Ishikawa (cell line): ENCODE results near the gene SNCAIP.

Source experiments
- CEBPB ChIP-seq: IDR thresholded peaks from 2 replicates; pipeline ENCODE4 v1.6.1; 2012
- CREB1 ChIP-seq: IDR thresholded peaks from 2 replicates; pipeline ENCODE4 v1.6.1; 2012; ENCODE audit warnings: low read depth
- EGR1 ChIP-seq: IDR thresholded peaks from 2 replicates; pipeline ENCODE4 v1.6.1; 2012
- EP300 ChIP-seq: IDR thresholded peaks from 2 replicates; pipeline ENCODE4 v1.6.1; 2012; ENCODE audit warnings: borderline replicate concordance
- FOXM1 ChIP-seq: IDR thresholded peaks from 2 replicates; pipeline ENCODE4 v1.6.1; 2012; ENCODE audit warnings: low read depth, borderline replicate concordance
- MAX ChIP-seq: IDR thresholded peaks from 2 replicates; pipeline ENCODE4 v1.6.1; 2012
- NFIC ChIP-seq: IDR thresholded peaks from 2 replicates; pipeline ENCODE4 v1.6.1; 2012
- RAD21 ChIP-seq: IDR thresholded peaks from 2 replicates; pipeline ENCODE4 v1.6.1; 2012; ENCODE audit warnings: low read depth
- REST ChIP-seq: IDR thresholded peaks from 2 replicates; pipeline ENCODE4 v1.6.1; 2012; ENCODE audit warnings: low read depth, mild to moderate bottlenecking
- TAF1 ChIP-seq: IDR thresholded peaks from 2 replicates; pipeline ENCODE4 v1.6.1; 2012; ENCODE audit warnings: low read depth, mild to moderate bottlenecking
- TCF12 ChIP-seq: IDR thresholded peaks from 2 replicates; pipeline ENCODE4 v1.6.1; 2012; ENCODE audit warnings: low read depth
- TEAD4 ChIP-seq: IDR thresholded peaks from 2 replicates; pipeline ENCODE4 v1.6.1; 2012
- USF1 ChIP-seq: IDR thresholded peaks from 2 replicates; pipeline ENCODE4 v1.6.1; 2012
- YY1 ChIP-seq: IDR thresholded peaks from 2 replicates; pipeline ENCODE4 v1.6.1; 2012; ENCODE audit warnings: low read depth
- ZBTB7A ChIP-seq: IDR thresholded peaks from 2 replicates; pipeline ENCODE4 v1.6.1; 2012; ENCODE audit warnings: low read depth

The SNCAIP gene

GRCh38 chr5:122390694-122391093 is 78.7 kb downstream of the SNCAIP start:
- no peak for TF ChIP-seq TAF1
- no peak for TF ChIP-seq EP300
- no peak for TF ChIP-seq EGR1
- TF ChIP-seq CREB1 = no peak
- no peak for TF ChIP-seq YY1
- TF ChIP-seq ZBTB7A = no peak
- TF ChIP-seq CEBPB = no peak
- no peak for TF ChIP-seq TEAD4
- TF ChIP-seq NFIC = no peak
- TF ChIP-seq REST = no peak
- no peak for TF ChIP-seq USF1
- no peak for TF ChIP-seq RAD21
- TF ChIP-seq TCF12 = no peak
- TF ChIP-seq FOXM1 = no peak

DNA sequence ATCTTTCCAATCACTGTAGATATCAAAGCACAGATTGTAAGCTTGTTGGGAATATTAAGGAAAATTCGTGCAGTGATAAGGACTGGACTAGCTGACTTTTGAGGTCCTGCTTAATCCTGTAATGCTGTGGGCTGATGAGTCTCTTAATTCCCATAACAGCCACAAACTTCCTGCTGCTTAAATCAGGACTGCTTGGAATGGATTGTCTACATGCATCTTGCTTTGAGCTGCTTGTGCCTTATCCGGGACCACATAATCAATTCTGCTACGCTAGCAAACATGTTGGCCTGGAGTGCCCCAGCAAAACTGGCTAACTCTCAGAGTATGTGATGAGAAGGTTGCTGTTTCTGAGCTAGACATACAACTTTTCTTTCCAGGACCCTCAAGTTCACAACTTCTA is 79.6 kb downstream of the SNCAIP start:
- no peak for TF ChIP-seq NFIC
- no peak for TF ChIP-seq FOXM1
- TF ChIP-seq YY1 = no peak
- TF ChIP-seq TAF1 = no peak
- no peak for TF ChIP-seq TCF12
- TF ChIP-seq EGR1 = no peak
- TF ChIP-seq EP300 = no peak
- TF ChIP-seq RAD21 = no peak

DNA sequence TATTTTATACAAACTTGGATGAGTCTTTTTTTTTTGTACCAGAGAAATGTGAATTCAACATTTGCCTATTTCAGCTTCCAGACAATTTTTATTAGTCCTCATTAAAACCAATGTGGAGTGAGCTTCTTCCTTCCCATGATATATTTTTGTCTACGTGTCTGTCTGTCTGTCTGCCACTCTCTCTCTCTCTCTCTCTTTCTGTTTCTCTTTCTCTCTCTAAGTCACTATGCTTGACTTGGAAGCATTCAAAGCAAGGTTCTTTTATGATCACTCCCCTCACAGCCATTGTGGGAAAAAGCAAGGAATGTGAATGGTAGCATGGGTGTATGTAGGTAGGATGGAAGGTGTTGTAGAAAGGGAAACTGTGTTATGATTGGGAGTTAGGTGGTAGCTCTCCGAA is 80.2 kb downstream of the SNCAIP start:
- no peak for TF ChIP-seq EP300
- no peak for TF ChIP-seq YY1
- no peak for TF ChIP-seq FOXM1
- TF ChIP-seq USF1 = no peak
- no peak for TF ChIP-seq ZBTB7A
- TF ChIP-seq EGR1 = no peak
- no peak for TF ChIP-seq TAF1
- no peak for TF ChIP-seq NFIC

DNA sequence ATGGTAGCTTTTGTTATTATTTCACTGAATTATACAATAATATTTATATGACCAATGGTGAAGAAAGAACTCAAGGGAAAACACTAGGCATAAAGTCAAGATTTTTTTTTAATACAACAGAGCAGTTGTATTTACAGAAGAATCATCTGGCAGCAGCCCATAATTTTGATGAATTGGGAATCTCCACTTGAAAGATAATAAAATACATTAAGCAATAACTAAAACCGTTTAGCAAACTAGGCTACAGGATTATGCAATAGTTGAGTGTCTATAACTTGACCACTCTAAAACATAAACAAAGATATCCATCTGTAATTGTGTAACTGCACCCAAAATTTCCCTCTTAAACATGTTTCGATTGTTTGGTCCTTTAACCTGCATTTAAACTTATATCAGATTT is 80.8 kb downstream of the SNCAIP start:
- TF ChIP-seq EP300 (no peak), NFIC (no peak), YY1 (no peak), CEBPB (no peak; the same call in 1 of the 2 replicates), TAF1 (no peak), ZBTB7A (no peak), CREB1 (no peak), TEAD4 (no peak), USF1 (no peak), RAD21 (no peak), FOXM1 (no peak), REST (no peak), EGR1 (no peak), TCF12 (no peak), MAX (no peak)

GRCh38 chr5:122394284-122394930 is 82.4 kb downstream of the SNCAIP start:
- TF ChIP-seq RAD21 (no peak), REST (no peak), USF1 (no peak), MAX (no peak)
